Putamen (tissue), 1 donor: ENCODE results near the gene IQGAP3.

Experiments used
- DNase-seq: peaks from one replicate; pipeline ENCODE4 v3.0.0-alpha.2; 2016; ENCODE audit warnings: low spot score

Gene IQGAP3

DNA sequence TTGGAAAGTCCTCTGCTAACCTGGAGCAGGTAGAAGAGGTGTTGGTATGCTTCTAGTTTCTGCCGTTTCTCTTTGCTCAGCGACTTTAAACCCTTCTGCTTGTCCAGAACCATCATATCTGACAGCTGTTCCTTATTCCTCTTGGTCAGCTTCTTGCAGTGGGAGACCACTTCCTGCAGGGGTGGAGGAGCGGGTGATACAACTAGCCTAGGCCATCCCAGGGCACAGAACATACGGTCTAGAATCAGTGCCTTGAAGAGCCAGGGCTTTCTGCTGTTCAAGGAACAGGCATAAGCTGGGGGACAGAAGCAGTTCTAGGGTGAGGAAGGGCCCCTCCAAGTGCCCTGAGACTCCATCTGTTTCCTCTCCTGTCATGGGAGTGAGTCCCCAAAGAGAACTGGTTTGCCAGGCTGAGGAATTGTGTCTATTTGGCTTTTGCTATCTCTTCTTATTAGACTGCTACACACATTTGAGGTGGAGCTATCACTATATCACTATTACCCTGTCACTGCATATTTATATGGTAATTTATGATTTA lies 32.5 kb downstream of the IQGAP3 start:
- no peak for DNase-seq

DNA sequence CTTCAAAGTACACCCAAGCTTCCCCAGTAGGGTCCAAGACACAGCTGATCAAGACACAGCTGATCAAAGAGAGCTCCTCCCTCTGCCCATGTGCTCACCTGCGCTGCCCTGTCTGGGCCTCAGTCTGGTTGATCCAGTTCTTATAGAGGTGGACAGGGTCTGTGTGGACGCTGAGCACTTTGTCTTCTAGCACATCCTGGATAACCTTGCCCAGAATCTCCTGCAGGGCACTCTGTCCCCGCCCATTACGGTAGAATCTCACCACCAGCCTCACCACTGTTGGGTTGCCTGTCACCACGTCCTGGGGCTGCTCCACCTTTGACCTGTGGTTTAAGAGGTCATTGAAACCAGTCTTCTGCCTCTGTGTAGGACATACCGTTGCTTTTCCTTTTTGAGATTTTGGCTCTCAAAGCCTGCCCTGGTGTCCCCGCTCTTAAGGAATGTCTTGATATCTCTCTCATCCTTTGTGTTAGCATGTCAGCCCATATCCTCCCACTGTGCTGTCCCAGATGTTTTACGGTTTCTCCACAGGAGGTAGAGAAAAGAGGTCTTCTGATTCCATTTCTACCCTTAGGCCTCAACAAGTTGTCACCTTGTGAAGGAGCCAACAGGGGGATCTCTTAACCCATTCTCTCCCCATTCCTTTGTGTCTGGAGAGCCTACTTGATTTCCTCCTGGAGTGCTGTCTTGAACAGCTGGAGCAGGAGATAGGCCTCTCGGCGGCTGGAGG lies 33.5 kb downstream of the IQGAP3 start:
- no peak for DNase-seq

DNA sequence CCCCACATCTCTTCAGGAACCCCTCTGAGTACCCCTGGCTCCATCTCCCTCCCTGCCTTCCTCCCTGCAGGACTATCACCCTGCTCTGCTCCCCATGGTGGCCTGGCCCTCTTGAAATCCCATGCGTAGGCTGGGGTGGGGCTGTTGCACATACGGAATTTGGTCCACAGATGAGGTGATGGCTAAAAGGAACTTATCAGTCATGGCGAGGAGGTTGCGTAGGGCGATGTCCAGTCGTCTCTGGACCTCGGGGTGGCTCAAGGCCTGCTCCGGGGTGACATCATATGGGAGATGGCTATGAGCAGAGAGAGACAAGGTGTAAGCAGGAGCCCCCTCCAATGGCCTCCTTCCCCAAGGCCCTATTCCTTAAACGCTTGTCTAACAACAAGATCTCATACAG lies 35.3 kb downstream of the IQGAP3 start:
- no peak for DNase-seq

DNA sequence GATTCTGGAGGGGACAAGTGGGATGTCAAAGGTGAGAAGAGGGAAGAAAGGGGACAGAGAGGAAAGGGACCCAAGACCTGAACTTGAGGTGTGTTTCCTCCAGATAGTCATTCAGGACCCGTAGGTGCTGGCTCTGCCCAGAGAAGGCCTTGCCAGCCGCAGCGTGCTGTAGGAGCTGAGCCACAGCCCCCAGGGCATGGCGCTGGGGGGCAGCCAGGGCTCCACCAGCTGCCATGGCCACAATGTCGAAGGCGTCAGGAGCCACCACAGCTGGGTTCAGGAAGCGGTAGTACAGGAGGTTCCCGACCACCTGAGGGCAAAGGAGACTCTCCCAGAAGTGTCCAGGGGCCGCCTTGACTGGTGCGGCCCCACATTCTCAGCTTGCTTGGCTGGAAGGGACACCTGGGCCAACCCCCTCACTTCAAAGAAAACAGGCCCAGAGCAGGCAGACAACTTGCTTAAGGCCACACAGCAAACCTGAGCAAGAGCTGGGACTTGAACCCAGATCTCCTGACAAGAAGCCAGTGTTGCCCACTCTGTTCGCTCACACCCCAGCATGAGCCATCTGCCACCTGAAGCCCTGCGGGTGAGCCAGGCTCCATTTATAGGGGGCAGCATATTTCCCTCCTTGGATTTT lies 37.8 kb downstream of the IQGAP3 start:
- no peak for DNase-seq

DNA sequence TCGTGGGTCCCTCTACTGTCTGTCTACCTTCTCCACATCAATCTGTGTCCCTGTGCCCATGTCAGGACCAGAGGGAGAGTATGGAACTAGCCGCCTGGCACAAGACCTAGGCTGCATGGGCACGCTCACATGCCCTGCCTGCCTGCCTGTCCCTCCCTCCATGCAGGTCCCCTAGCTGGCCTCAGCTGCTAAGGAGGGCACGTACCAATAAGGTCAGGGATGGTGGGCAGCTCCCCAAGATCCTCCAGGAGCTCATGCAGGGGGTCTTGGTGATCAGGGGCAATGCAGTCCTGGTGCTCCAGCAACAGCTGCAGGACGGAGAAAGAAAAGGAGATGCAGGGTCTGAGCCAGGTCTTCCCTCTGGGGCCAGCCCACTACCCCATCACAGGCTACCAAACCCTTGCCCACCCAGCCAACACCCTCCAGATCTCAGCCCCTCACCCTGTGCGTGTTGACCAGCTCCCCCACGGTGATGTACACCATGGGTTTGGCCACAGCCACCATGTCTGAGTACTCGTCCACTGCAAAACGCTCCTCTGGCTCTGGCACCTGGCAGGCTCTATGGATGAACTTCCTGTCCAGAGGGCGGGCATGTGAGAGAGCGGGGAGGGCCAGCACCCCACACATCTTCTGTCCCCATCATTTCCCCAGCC lies 38.7 kb downstream of the IQGAP3 start:
- DNase-seq: no peak

DNA sequence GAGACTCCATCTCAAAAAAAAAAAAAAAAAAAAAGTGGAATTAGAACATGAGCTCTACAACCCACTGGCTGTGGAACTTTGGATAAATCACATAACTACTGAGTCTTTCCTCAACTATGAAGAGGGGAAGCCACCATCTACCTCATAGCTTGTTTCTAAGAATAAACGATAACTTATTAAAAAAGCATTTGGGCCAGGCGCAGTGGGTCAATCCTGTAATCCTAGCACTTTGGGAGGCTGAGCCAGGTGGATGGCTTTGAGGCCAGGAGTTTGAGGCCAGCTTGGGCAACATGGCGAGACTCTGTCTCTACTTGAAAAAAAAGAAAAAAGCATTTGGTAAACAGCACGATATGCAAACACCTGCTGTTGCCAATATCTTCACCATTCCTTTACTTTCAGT lies 40.0 kb downstream of the IQGAP3 start:
- no peak for DNase-seq

DNA sequence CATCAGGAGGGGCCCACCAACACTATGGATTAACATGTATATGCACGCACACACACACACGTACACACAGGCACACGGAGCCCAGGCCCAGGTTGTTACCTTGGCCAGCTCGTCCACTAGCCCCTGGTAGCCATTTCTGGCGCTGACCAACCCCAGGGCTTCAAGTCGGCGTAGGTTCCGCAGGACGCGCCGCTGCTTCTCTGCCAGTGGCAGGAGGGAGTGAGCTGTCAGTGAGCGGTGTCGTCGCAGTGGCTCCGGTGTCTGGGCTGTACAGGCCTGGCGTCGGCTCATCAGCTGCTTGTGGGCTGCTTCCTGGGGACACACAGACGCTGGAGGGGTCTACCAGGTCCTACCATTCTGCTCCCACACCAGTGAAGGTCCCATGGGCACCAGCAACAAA lies 42.4 kb downstream of the IQGAP3 start:
- no peak for DNase-seq

DNA sequence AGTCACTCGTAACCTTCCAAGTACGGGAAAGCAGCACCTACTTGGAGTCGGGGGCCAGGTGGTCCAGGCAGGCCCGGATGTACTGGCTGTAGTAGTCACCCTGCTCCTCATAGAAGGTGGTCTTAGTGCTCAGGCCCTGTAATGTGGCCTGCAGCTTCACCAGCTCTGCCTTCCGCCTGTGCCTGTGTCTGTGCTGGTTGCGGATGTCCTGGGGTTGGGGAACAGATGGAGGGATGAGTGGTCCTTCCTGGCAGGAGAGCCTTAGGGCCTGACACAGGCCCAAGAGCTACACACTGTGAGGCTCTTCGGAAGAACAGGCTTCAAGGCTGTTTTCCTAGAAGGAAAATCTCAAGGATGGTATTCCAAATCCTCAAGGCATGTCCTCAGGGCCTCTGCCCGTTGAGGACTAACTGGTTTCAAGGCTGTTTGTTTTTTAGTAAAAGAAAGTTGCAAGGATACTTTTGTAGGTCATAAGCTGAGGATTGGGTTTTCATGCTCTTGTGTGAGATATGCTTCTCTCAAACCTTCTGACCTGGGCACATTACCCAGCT lies 43.4 kb downstream of the IQGAP3 start:
- DNase-seq: no peak

DNA sequence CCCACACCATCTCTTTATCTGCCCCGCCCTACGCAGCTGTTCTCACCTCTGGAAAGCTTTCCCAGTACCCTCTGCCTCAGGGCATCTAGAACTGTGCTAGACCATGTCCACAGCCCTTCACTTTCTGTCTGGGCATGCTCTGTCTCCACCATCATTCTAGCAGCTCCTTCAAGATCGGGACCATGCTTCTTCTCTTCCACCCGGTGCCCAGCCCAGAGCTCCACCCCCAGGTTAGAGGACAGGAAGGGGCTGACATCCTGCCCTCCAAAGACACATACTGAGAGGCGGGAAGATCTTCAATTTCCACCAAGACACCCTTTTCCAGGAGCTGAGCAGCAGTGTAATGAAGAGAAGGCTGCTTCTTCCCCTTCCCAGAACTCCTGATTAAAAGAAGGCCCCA lies 44.1 kb downstream of the IQGAP3 start:
- DNase-seq: no peak

DNA sequence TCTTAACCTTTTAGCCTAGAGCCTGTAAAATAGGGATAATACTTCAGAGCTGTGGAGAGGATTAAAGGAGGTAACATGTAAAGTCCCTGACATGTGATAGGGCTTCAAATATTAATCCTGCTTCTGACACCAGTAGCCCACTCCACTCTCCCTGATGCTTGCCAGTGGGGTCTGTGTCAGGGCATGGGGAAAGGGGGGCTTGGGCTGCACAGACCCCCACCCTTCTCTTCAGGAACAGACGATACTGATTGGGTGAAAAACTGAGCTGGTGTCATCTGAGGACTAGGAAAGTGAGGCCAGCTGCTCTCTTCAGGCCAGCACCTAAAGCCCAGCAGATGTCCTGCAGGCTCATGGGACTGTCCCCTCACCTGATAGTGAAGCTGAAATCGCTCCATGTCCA lies 44.8 kb downstream of the IQGAP3 start:
- DNase-seq: no peak

DNA sequence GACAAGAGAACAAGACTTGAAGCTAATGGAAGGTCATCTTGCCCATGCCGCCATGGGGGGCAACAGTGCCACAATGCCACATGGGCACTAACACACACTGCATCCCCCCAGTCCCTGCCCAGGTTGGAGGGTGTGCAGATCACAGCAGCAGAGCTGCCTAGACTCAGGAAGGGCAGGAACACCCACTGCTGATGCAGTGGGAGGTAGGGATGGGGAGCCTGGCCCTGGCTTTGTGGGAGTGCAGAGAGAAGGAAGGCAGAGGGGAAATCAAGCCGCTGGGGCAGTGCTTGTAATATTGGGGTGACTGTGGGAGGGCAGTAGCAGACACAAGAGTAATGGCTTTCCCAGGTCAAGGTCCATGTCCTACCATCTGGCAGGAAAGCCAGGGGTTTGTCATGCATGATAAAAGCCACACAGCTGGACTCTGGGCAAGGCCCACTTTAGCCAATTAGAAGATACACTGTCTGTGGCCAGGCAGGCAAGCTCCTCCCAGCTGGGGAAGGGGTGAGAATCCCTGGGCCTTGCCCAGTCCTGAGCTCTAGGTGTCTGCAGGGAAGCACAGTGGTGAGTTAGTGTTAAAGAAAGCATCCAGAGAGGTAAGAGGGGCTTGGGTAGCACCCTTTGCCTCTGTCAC lies 46.4 kb downstream of the IQGAP3 start:
- no peak for DNase-seq

DNA sequence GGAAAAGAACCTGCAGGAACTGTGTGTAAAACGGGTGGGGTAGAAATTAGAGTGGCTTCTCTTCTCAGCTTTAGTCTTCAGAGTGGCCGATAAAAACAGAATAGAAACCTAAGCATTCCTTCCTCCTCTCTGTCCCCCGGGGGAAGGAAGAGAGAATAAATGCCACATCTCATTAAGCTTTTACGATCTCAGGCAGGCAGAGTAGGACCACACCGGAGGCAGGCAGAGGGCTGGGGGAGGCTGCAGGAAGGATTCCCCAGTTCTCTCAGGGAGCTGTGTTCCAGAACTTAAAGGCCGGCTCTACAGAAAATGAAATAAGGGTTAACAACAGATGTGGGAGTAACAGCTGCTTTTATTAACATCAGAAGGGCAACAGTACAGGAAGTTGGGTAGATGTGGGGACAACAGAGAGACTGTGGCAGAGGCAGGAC lies 47.3 kb downstream of the IQGAP3 start:
- DNase-seq: no peak

DNA sequence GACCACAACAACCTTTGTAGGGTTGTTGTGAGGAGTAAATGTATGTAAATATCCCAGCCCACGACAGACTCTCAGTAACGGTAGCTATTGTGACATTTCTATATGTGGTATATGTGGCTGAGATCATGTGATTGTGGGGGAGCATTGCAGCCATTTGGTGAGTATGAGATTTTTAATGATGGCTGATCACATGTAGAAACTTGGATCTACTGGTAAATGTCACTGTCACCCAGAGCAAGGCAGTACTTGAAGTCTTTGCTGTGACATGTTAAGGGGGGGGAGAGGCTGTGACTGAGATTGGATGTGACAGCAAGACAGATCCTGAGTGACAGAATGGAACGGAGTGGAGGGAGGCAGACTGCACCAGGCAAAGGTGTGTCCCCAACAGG lies 47.9 kb downstream of the IQGAP3 start:
- DNase-seq: no peak

DNA sequence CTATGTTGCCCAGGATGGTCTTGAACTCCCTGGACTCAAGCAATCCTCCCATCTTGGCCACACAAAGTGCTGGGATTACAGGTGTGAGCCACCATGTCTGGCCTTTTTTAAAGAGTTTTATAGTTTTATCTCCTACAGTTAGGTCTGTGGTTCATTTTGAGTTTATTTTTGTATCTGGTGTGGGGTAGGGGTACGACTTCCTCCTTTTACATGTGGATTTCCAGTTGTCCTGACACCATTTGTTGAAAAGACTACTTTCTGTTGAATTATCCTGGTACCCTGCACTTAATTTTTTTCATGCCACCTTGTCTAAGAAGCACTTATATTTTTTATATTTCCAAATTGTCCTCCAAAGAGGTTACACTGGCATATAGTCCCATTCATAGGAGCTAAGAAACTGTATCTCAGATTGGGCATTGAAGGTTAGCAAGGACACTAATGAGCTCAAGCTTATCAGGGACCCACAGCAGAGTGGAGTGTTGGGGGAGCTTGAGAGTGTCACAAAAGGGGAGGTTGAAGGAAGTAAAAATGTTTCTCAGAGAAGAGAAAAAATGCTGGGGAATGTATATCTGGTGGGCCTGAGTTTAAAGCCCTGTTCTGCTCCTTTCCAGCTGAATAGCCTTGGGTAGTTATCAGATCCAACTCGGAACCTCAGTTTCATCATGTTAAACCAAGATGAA lies 48.4 kb downstream of the IQGAP3 start:
- no peak for DNase-seq

DNA sequence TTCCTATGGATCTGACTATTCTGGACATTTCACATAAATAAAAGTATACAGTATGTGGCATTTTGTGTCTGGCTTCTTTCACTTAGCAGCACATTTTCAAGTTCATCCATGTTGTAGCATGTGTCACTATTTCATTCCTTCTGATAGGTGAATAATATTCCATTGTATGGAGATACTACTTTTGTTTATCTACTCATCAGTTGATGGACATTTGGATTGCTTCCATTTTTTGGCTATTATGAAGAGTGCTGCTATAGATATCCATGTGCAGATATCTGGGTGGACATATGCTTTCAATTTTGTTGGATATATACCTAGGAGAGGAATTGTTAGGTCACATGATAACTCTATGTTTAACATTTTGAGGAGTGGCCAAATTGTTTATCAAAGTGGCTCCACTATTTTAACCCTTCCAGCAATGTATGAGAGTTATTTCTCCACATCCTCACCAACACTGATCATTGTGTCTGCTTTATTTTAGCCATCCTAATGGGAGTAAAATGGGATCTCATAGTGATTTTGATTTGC lies 49.9 kb downstream of the IQGAP3 start:
- no peak for DNase-seq

DNA sequence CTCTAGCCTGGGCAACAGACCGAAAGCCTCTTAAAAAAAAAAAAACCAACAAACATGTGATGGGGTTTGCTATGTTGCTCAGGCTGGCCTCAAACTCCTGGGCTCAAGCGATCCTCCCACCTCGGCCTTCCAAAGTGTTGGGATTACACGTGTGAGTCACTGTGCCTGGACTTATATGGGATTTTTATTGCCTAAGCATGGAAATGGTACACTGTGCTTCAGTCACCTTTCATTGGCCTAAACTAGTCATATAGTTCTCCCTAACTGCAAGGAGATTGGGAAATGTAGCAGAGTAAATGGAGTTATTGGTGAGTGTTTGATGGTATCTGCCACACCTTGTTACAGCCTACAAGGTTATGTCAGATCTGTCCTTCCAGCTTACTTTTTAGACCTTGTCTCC lies 54.6 kb downstream of the IQGAP3 start:
- no peak for DNase-seq

DNA sequence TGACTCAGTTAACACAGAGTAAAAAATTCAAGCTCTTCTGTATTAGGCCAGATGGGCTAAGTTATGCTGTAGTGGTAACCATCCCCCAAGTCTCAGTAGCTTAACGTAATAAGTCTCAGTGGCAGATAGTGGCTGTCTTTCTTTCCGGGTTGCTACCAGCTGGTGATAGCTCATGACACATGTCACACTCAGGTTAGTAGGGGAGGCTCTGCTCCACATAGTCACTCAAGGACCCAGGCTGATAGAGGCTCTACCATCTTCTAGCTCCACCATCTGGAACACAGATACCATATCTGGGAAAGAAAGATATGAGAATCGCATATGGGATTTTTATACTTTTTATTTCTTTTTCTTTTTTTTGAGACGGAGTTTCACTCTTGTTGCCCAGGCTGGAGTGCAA lies 55.5 kb downstream of the IQGAP3 start:
- DNase-seq: no peak

DNA sequence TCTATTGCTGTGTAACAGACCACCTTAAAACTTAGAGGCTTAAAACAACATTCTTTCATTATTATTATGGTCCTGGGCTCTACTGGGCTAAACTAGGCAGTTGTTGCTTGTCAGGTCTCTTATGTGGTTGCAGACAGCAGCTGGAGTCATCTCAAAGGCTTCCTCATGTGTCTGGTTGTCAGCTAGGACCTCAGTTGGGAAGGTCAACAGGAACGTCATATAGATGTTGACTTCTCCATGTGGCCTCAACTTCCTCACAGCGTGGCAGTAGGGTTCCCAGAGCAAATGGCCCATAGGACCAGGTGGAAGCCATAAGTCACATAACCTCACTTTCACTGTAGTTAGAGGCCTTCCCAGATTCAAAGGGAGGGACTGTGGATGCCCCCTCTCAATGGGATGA lies 56.4 kb downstream of the IQGAP3 start:
- no peak for DNase-seq

DNA sequence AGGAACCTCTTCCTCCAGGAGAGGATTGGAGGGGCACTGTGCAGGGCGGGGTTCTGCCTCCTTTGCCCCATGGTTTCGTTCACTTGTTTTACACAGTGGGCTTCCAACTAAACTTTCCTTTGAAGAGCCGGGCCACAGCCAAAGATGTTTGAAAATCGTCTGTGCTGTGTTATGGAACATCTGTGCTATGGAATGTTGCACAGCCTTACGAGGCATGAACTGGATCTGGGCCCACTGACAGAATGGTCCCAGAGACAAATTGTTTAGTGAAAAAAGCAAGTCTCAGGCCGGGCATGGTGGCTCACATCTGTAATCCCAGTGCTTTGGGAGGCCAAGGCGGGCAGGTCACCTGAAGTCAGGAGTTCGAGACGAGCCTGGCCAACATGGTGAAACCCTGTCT lies 59.2 kb downstream of the IQGAP3 start:
- DNase-seq: no peak

DNA sequence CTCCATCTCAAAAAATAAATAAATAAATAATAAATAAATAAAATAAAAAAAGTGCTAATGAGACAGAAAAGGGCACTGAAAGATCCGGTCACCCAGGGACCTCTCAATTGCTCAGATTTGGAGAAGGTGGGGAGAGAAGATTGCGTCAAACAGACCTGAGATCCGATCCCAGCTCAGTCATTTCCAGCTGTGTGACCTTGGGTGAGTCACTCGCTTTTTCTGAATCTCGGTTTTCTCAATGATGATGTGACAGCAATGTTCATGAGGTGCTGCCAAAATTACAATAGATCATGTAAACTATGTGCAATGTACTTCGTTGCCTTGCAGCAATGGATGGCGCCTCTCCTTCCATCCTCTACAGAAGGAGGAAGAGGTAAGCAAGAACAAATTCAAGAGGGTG lies 60.7 kb downstream of the IQGAP3 start:
- DNase-seq: no peak

DNA sequence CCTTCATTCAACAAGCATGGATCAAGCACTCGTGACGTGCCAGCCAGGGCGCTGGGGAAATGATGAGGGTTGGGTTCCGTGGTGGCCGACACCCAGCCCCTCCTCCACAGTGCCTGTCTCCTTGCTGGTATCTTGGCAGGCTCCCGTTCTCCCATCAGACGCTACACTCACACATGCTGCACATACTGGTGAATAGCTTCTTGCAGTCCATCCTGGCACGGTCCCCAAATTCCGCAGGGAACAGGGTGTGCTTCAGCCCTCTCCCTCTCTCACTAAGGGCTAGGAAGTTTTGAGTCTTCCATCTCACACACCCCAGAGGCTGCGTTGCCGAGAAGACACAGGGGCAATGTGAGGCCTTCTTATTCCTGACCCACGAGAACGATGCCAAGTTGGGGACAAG lies 61.7 kb downstream of the IQGAP3 start:
- DNase-seq: no peak
